ENCODE measurements around the gene TJAP1. TPM values are rescaled to one million over a fixed set of nuclear protein-coding genes. Genes with fewer than 3 reads are reported as not detected.

TJAP1 gene
- total RNA-seq, 1 donor from 2014 or later, result 52.1 TPM

DNA sequence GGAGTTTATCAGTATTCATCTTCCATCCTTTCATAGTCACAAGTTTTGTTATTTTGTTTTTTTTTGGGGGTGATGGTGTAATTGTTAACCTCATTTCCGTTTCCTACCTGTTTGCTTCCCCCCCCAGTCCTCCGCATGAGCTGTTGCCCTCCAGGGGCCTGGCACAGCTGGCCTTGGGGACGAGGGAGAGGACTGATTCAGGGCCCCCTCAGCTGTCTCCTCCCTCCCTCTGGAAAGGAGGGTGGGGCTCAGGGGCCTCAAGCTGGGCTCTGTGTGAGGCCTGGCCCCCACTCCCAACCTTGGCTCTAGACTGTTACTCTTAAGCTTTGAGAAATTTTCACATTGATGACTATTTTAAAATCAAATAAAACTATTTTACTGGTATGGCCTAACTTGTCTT lies 28.8 kb downstream of the TJAP1 start:
- Mint-ChIP-seq H3K27ac (ENCODE audit: unreplicated experiment) (no peak overlapping the region), H3K36me3 (ENCODE audit: low read depth) (peaks cover 7% of the 10 kb centered on the region), H3K4me1 (peaks cover 19% of the 10 kb centered on the region), H3K9me3 (no peaks in the 10 kb centered on the region), H3K4me3 (no peak overlapping the region), H3K27me3 (ENCODE audit: low read depth) (peaks cover 14% of the 10 kb centered on the region)
- TF ChIP-seq, protein P1, sequence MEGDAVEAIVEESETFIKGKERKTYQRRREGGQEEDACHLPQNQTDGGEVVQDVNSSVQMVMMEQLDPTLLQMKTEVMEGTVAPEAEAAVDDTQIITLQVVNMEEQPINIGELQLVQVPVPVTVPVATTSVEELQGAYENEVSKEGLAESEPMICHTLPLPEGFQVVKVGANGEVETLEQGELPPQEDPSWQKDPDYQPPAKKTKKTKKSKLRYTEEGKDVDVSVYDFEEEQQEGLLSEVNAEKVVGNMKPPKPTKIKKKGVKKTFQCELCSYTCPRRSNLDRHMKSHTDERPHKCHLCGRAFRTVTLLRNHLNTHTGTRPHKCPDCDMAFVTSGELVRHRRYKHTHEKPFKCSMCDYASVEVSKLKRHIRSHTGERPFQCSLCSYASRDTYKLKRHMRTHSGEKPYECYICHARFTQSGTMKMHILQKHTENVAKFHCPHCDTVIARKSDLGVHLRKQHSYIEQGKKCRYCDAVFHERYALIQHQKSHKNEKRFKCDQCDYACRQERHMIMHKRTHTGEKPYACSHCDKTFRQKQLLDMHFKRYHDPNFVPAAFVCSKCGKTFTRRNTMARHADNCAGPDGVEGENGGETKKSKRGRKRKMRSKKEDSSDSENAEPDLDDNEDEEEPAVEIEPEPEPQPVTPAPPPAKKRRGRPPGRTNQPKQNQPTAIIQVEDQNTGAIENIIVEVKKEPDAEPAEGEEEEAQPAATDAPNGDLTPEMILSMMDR (conservative IDR thresholded peaks at IDR 0.05), result no peak
- DNase-seq (ENCODE audit: low read depth, low spot score), result no peak

DNA sequence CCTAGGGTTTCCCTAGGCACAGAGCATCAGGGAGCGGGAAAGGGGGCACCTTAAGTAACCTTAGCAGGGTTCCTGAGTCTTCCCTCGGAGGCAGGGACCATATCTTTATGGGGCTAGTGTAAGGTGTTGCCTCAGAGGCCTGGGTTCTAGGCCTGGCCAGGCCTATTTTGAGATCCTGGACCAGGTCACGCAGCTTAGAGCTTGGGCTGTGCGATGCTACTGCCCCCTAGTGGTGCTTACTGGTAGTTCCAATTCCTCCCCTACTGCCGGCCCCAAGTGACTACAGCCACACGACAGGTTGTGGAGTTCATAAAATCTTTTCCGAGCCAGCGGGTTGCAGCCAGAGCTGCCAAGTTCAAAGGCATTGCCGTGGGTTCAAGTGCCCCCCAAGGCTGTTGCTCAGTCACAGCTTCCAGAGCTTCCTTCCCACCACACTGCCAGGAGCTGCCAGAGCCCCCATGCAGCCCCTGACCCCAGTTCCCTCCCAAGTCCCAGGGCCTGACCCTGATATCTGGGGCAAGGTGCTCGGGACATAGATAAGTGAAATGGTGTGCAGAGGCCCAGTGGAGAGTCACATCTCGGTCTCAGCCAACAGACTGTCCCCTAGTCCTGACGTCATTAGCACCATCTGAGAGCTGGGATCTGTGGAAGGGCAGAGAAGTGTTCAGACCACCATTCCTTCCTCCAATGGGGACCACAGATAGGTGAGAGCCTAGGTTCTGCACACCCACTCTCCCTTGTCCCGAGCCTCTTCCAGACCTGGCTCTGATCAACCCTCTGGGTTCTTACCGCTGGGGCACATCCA lies 29.5 kb downstream of the TJAP1 start:
- Mint-ChIP-seq H3K27ac (ENCODE audit: unreplicated experiment) (no peak overlapping the region), H3K4me1 (peaks cover 19% of the 10 kb centered on the region), H3K4me3 (peak overlapping the region; percentile 86), H3K27me3 (ENCODE audit: low read depth) (peaks cover 14% of the 10 kb centered on the region), H3K9me3 (no peaks in the 10 kb centered on the region), H3K36me3 (ENCODE audit: low read depth) (peaks cover 8% of the 10 kb centered on the region)
- DNase-seq (ENCODE audit: low read depth, low spot score), result peak; percentile 88
- TF ChIP-seq, protein P1 (conservative IDR thresholded peaks at IDR 0.05), result peak; percentile 95

DNA sequence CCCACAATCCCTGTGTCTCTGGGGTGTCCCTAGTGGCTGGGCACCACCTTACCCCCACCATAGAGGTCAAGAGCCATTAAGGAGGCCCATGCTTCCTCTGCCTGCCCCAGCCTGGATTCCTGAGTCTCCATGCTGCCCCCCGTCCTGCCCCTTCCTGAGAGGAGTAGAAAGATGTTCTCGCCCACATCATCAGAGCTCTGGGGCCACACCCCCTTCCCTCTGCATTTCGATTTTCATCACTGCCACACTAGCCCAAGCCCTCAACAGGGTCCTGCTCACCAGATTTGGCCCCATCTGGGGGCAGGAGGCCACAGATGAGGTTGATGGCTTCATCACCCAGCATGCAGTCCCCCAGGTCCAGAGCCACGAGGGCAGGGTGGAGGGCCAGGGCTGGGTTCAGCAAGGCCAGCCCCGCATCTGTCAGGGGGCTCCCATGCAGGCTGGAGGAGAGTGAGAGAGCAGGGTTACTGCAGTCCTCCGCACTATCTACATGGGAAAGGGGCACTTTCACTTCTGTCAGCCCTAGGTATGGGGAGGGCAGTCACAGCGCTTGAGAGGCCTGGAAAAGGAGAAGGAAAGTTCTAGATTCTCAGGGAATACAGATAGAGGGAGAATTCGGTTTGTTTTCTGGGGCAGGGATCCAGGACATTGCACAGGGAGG lies 31.2 kb downstream of the TJAP1 start:
- no peak for DNase-seq (ENCODE audit: low read depth, low spot score)
- Mint-ChIP-seq H3K4me3 (peak overlapping the region; percentile 86), H3K36me3 (ENCODE audit: low read depth) (peaks cover 3% of the 10 kb centered on the region), H3K27ac (ENCODE audit: unreplicated experiment) (no peak overlapping the region), H3K27me3 (ENCODE audit: low read depth) (peaks cover 14% of the 10 kb centered on the region), H3K4me1 (peaks cover 19% of the 10 kb centered on the region), H3K9me3 (no peaks in the 10 kb centered on the region)
- TF ChIP-seq, protein P1 (conservative IDR thresholded peaks at IDR 0.05), result no peak

DNA sequence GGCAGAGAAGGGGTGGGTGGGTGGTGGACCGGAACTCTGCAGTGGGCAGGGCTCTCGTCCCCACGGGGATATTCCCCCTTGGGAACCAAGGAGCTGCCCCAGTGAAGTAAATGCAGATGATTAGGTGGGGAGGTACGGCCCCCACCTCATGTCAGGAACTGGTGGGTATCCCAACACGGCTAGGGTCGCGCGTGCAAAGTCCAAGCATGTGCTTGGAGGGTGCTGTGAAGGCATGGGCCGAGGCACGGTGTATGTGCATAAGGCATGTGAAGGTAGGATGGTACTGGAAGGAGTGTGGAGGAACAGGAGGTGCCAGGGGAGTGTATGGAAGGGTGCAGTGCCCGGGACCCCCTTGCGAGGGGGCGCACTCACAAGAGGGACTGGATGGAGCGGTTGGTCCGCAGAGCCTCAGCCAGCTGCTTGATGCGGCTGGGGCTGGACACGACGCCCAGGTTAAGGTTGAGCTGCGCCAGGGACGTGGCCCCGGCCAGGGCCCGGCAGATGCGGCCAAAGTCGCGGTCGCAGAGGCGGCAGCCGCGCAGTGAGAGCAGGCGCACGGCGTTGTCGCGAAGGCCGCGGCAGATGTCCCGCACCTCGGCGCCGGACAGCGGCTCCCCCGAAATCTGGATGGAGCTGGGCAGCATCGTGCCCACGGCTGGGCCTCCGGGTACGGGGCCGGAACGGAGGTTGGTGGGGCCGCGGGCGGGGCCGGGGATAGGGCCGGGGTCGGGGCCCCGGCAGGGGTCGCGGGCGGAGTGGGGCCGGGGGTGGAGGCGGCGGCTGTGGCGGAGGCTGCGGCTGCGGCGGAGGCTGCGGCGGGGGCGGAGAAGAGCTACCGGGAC lies 32.0 kb downstream of the TJAP1 start:
- H3K27ac Mint-ChIP-seq (ENCODE audit: unreplicated experiment), result peak overlapping the region; percentile 54
- peaks cover 19% of the 10 kb centered on the region for H3K4me1 Mint-ChIP-seq
- peaks cover 14% of the 10 kb centered on the region for H3K27me3 Mint-ChIP-seq (ENCODE audit: low read depth)
- no peaks in the 10 kb centered on the region for H3K9me3 Mint-ChIP-seq
- TF ChIP-seq, protein P1 (conservative IDR thresholded peaks at IDR 0.05), result no peak
- peak overlapping the region; percentile 86 for H3K4me3 Mint-ChIP-seq
- H3K36me3 Mint-ChIP-seq (ENCODE audit: low read depth), result peaks cover 3% of the 10 kb centered on the region
- peak; percentile 28 for DNase-seq (ENCODE audit: low read depth, low spot score)

All from neural crest cell (in vitro differentiated cells).